ENCODE measurements around the gene PPFIBP1. TPM values are rescaled to one million over a fixed set of nuclear protein-coding genes. Genes with fewer than 3 reads are reported as not detected.

PPFIBP1 gene
- total RNA-seq, 1 donor from 2014 or later, result 56.4 TPM

DNA sequence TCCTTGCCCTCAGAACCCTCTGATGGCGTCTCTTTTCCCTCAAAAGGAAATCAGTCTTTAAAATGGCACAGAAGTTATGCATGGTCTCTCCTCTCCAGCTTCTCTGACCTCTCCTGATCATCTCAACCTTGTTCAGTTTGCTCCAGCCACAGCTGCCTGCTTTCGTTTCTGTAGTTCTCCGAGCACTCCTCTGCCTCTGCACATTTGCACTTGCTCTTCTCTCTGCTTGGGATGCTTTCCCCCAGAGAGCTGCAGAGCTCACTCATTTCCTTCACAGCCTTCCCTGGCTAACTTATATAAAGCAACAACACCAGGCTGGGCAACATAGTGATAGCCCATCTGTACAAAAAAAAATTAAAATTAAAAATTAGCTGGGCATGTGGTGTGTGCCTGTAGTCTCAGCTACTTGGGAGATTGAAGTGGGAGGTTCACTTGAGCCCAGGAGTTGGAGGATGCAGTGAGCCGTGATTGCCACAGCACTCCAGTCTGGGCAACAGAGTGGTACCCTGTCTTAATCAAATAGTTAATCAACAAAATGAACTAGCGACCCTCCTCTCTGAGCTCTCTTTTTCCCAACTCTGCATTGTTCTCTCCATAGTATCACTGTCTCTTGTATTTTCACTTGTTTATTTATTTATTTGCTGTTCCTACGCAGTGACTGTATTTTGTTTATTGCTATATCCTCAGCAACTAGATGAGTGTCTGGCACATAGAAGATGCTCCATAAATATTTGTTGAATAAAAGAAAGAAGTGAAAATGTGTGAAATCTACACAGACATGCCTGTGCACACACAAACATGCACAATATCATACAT lies 37.7 kb downstream of the PPFIBP1 start:
- Histone ChIP-seq H3K9me3 (no peaks in the 10 kb centered on the region), H3K4me3 (peak overlapping the region in 1 of 2 donors; percentile 8), H3K27ac (no peak overlapping the region), H3K36me3 (no peaks in the 10 kb centered on the region), H3K27me3 (no peaks in the 10 kb centered on the region), H3K4me1 (peaks cover under 1 to 27% of the 10 kb centered on the region in 2 donors)
- intact Hi-C loops (cut with DNase I), result no loop called here
- no peak for DNase-seq (ENCODE audit: low spot score in 2 of 2)
- TF ChIP-seq, protein P1, sequence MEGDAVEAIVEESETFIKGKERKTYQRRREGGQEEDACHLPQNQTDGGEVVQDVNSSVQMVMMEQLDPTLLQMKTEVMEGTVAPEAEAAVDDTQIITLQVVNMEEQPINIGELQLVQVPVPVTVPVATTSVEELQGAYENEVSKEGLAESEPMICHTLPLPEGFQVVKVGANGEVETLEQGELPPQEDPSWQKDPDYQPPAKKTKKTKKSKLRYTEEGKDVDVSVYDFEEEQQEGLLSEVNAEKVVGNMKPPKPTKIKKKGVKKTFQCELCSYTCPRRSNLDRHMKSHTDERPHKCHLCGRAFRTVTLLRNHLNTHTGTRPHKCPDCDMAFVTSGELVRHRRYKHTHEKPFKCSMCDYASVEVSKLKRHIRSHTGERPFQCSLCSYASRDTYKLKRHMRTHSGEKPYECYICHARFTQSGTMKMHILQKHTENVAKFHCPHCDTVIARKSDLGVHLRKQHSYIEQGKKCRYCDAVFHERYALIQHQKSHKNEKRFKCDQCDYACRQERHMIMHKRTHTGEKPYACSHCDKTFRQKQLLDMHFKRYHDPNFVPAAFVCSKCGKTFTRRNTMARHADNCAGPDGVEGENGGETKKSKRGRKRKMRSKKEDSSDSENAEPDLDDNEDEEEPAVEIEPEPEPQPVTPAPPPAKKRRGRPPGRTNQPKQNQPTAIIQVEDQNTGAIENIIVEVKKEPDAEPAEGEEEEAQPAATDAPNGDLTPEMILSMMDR (IDR thresholded peaks at IDR 0.05), result no peak

GRCh38 chr12:27564612-27565213 lies 40.7 kb downstream of the PPFIBP1 start:
- no peaks in the 10 kb centered on the region for H3K27me3 ChIP-seq
- no peak overlapping the region for H3K27ac ChIP-seq
- no peaks in the 10 kb centered on the region for H3K9me3 ChIP-seq
- H3K4me1 ChIP-seq, result peaks cover 0 to 24% of the 10 kb centered on the region in 2 donors
- H3K36me3 ChIP-seq, result no peaks in the 10 kb centered on the region
- DNase-seq (ENCODE audit: low spot score in 2 of 2), result no peak
- no peak overlapping the region for H3K4me3 ChIP-seq
- intact Hi-C loops (cut with DNase I), result no loop called here
- TF ChIP-seq, protein P1 (IDR thresholded peaks at IDR 0.05), result no peak

GRCh38 chr12:27566159-27566558 lies 42.2 kb downstream of the PPFIBP1 start:
- TF ChIP-seq, protein P1 (IDR thresholded peaks at IDR 0.05), result no peak
- Histone ChIP-seq H3K9me3 (no peaks in the 10 kb centered on the region), H3K27me3 (no peaks in the 10 kb centered on the region), H3K4me1 (peaks cover 0 to 16% of the 10 kb centered on the region in 2 donors), H3K36me3 (no peaks in the 10 kb centered on the region), H3K27ac (no peak overlapping the region), H3K4me3 (no peak overlapping the region)
- no peak for DNase-seq (ENCODE audit: low spot score in 2 of 2)
- intact Hi-C loops (cut with DNase I), result no loop called here

DNA sequence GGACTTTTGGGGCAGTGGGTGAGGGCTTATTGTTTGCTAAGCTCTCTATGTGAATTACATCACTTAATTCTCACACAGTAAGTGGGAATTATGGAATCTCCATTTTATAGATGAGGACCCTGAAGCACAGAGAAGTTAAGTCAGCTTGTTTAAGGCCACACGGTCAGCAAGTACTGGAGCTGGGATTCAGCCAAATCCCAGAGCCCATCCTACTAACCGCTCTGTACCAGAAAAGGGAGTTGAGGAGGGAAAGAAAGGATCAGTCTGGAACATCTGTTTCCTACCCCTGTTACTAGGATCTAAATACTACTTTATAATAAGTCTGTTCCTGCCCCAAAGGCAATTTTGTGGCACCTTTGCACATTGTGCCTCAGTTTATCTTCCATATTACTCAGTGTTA lies 42.6 kb downstream of the PPFIBP1 start:
- no peak for DNase-seq (ENCODE audit: low spot score in 2 of 2)
- Histone ChIP-seq H3K36me3 (no peaks in the 10 kb centered on the region), H3K9me3 (no peaks in the 10 kb centered on the region), H3K4me1 (peaks cover 0 to 15% of the 10 kb centered on the region in 2 donors), H3K27ac (no peak overlapping the region), H3K4me3 (no peak overlapping the region), H3K27me3 (no peaks in the 10 kb centered on the region)
- intact Hi-C loops (cut with DNase I), result no loop called here
- TF ChIP-seq, protein P1 (IDR thresholded peaks at IDR 0.05), result no peak

DNA sequence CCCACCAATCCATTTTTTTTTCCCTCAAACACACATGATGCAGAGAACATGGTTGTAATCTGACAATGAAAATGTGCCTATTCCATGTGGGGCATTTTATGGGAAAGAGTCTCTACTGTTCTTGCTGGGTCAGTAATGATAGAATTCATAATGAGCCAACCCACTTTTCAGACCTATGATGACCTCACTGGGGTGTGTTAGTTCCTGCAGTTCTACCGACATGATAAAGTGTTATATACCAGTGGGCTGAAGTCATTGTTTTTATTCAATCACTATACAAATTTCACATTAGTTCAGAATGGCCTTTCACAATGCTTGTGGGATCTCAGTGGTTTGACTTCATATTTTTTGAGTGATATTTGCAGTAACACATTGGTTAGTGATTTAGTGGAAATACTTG lies 47.5 kb downstream of the PPFIBP1 start:
- TF ChIP-seq, protein P1 (IDR thresholded peaks at IDR 0.05), result no peak
- H3K27me3 ChIP-seq, result no peaks in the 10 kb centered on the region
- peaks cover 0 to 31% of the 10 kb centered on the region in 2 donors for H3K4me1 ChIP-seq
- H3K27ac ChIP-seq, result peak overlapping the region in 1 of 2 donors; percentile 5
- no peaks in the 10 kb centered on the region for H3K9me3 ChIP-seq
- no peaks in the 10 kb centered on the region for H3K36me3 ChIP-seq
- intact Hi-C loops (cut with DNase I), result no loop called here
- no peak for DNase-seq (ENCODE audit: low spot score in 2 of 2)
- no peak overlapping the region for H3K4me3 ChIP-seq
